NCI-H2107 treated with DMSO at 0.1 percent for 48 hours (cell line): Measurements from ENCODE around the gene ZFYVE27.
A peak's percentile ranks its signal among the peaks of the same experiment; 100 is the strongest.
"Not testable (repeated sequence)": the region's sequence is repeated elsewhere in the genome, so short reads cannot be mapped to it uniquely, and the experiment has no call there.

Source experiments
- DNase-seq: peaks from one replicate; lab custom pipeline; 2025; ENCODE audit not compliant: unreplicated experiment; lab: John Stamatoyannopoulos, UW

The ZFYVE27 gene, protein sequence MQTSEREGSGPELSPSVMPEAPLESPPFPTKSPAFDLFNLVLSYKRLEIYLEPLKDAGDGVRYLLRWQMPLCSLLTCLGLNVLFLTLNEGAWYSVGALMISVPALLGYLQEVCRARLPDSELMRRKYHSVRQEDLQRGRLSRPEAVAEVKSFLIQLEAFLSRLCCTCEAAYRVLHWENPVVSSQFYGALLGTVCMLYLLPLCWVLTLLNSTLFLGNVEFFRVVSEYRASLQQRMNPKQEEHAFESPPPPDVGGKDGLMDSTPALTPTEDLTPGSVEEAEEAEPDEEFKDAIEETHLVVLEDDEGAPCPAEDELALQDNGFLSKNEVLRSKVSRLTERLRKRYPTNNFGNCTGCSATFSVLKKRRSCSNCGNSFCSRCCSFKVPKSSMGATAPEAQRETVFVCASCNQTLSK

DNA sequence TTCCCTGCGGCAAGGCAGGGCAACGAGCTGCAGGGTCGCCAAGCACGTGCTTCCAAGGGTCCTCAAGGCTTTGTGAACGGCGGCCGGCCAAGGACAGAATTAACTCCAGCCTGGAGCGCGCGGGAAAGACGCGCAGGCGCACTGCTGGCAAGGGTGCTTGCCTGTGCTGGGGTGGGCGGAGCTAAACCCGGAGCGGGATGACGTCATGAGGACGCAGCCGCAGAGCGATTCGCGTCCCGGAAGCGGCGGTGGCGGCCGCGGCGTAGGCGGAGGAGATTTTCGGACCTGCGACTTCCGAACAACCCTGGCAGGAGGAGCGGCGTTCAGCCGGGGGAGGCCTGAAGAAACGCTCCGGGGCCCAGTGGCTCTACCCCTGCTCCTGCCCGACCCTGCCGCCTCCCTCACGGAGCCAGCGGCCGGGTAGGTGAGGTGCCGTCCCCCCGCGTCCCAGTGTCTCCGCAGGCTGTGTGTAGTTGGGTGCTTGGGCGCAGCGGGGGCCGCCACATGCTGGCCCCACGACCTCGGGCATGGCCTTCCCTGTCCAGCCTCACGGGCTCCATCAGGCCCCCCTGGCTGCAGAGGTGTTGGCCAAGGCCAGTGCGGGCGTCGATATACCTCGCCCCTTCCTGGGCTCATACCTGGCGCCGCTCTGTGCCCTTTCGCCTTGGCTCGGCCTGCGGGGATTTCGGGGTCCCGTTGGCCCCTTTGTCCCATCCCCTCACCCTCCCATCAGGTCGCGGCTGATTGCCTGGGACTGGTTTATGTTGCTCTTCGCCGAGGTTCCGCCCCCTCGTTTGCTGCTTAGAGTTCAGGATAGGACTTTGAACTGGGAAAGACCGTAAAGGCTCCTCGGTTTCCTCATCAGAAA lies at the start of gene ZFYVE27:
Gene ZFYVE27, plus strand, starts transcription at position 227 of the 868 bp plus-strand sequence. CDS start 1,350 bp downstream, outside the sequence.
- peak; percentile 45 for DNase-seq

DNA sequence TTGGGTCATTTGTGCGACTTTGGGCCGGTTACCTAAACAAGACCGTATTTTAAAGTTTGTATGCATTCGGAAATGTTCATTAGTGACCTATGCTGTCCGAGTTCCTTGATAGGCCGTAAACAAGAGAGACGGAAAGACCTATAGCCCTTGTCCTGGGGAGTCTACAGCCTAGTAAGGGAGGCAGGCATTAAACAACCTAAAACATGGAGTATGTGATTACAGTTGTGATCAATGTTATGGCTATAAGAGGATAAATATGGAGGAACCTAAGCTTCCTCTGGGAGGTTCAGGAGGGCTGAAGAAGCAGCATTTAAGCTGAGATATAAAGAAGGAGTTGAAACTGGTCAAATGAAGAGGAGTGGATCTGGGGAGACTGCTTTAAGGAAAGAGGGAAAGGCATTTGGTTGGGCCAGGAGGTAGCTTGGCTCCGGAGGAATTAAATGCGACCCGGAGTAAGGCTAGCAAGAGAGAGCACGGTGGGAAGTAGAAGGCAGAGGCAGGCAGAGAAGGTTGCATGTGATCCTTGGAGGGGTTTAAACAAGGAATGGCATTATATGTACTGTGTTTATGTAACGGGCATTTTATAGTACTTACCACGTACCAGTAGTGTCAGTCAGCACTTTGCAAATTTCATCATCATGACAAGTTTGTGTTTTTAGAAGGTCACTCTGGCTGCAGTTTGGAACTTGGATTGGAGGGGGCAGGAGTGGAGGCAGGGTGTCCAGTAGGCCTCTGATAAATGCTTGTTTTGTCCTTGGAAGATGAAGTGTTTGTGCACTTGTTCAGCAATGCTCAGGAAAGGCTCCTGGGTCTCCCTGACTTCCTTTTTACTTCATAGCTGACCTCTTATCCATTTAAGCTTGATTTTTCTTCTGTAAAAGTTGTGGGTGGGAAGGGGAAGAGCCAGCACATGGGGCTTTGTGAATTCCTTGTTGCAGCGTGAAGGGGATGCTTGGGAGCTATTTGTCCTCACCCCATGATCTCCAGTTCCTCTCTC lies 48.8 kb upstream of the ZFYVE27 start:
- DNase-seq = no peak

DNA sequence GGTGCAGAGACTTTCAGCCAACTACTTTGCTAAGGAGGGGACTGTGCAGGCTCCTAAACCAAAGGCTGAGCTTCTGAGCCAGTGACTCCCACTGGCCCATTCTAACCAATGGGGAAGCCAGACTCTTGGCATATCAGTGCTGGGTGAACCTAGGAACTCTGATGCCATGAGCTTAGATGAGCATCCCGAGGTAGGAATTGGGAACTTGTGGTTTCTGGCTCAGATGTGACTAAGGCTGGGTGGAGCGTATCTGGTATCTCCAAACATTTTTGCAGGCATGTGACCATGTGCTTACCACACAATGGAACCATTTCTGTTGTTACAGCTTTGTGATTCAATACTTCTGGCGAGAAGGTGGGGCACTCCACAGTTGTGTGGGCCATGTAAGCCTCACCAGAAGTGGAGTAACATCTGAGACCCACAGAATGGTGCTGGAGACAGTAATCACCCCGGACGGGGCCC lies 47.3 kb upstream of the ZFYVE27 start:
- no peak for DNase-seq

DNA sequence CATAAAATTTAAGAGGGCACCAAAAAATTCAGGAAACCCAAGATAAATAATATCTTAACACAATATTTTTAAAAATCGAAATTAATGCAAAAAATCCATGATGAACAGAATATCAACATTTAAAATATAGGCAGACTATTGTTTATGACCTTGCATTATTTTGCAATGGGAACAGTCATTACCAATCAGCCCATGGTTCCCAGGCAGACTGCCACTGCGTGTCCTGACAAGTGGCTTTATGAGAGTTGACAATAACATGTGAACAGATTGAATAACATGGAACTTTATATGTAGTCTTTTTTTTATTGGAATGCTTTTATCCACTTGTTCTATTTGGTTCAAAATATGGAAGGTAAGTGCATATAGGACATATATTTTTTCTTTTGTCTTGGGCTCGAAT lies 46.8 kb upstream of the ZFYVE27 start:
- DNase-seq = no peak

DNA sequence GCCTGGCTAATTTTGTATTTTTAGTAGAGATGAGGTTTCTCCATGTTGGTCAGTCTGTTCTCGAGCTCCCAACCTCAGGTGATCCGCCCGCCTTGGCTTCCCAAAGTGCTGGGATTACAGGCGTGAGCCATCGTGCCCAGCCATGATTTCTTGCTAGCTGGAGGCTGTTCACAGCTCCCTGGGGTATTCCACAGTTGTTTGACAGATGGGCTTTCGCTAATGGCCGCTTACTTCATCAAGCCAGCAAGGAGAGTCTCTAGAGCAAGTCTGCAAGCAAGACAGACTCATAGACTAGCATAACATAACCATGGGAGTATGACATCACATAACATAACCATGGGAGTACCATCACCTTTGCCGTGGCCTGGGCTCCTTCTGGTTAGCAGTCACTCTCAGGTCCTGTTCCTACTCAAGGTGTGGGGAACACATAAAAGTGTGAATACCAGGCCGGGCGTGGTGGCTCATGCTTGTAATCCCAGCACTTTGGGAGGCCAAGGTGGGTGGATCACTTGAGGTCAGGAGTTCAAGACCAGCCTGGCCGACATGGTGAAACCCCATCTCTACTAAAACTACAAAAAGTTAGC lies 38.8 kb upstream of the ZFYVE27 start:
- not testable (repeated sequence) for DNase-seq

DNA sequence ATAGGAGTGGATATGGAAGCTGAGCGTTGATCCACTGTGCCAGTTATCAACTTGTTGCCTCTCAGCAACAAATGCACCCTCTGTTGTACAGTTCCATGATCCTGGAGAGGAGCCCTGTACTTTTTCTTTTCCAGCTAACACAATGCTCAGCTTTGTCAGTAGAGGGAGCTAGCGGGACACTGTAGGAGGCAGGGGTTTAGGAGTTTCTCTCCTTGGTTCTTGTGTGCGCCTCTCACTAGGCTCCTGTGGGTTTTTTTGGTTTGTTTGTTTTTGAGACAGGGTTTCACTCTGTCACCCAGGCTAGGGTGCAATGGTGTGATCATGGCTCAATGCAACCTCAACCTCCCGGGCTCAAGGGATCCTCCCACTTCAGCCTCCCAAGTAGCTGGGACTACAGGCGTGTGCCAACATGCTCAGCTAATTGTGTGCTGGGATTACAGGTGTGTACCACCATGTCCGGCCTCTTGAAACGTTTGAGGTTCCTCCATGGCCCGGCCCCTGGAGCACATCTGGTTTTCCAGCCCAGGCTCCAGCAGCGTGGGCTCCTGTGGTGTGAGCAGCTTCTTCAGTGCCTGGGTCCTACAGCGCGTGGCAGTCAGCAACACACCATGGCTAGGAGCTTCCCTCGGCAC lies 35.4 kb upstream of the ZFYVE27 start:
- DNase-seq = peak; percentile 63

DNA sequence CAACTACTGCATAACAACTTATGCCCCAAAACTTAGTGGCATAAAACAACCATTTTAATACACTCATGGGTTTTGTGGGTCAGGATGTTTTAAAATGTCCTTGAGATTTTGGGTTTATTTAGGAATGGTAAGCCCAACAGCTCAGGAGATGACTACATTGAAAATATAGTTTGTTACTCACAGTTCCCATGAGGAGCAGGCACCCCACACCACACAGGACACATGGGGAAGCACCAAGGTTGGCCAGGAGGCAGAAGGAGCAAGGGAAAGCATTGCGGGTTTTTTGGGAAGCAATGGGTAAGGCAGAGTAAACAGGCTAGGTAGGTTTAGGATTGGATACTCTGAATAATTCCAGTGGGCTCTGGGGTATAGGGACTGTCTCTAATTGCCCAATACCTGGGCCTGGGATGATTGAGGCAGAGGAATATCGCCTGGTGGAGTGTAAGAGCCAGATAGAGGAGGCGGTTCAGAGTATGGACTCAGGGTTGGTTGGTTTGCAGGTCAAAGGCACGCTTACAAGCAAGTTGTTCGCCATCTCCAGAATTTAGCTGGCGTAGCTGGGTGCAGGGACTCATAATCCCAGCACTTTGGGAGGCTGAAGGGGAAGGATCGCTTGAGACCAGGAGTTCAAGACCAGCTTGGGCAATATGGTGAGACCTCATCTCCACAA lies 33.4 kb upstream of the ZFYVE27 start:
- no peak for DNase-seq

DNA sequence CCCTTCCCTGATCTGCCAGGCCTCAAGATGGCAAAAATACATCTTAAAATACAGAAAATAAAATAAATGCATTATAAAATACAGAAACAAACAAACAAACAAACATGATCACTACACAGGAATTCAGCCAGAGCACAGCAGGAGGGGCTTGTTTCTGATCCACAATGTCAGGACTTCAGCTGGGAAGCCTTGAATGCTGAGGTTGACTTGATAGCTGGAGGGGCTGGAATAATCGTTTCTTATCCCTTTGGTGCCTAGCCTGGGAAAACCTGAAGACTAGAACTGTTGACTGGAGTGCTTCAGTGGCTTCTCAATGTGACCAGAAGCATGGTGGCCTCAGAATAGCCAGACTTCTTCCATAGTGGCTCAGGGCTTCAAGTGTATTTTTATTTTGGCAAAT lies 32.6 kb upstream of the ZFYVE27 start:
- no peak for DNase-seq

DNA sequence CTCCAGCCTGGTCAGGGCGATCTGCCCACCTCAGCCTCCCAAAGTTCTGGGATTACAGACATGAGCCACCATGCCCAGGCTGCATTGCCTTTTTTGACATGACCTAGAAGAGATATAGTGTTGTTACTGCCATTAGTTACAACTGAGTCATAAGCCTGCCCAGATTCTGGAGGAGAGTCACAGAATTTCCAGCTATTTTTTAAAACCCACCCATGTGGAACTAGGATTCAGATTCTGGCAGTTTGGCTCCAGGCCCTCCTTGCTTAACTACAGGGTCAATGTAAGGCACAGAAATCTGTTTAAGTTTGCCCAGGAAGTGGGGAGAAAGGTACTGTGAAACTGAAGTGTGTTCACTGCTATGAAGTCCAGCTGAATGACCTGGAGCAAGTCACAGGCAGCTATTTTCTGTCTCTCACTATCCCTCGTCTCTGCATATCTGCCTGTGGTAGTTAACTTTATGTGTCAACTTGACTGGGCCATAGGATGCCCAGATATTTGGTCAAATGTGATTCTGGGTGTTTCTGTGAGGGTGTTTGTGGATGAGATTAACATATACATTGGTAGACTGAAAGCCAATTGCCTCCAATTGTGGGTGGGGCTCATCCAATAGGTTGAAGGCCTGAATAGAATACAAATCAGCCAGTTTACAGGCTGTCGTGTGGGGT lies 31.8 kb upstream of the ZFYVE27 start:
- DNase-seq = no peak

DNA sequence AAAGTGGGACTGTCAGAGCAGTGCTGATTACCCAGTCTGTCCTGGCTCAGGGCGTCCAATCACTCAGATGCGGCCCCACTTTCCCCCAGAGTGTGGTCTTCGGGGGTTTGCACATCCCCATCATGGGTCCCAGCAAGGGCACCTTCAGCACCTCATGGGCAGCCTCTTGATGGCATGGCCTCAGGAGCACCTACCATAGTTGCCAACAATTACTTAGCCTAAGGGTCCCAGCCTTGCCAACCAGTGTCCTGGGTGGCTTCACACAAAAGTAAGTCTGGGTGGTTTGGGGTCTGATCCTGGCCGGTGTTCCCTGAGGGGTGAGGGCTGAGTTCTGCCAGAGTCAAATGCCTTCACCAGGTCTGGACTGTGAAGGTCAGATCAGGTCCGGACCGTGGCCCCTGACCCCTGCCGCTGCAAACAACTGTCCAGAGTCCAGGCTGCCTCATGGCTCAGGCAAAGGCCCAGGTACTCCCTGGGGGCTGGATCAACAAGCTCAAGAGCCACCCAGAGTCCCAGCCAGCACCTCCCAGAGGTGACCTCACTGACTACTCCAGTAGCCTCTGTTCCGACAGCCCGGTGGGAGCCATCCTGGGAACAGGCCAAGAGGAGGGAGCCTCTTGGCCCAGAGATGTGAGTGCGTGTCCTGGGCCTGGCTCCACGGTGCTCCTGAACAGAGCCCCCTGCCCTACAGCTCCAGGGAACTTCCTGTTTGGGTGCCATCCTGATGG lies 29.6 kb upstream of the ZFYVE27 start:
- DNase-seq = no peak

DNA sequence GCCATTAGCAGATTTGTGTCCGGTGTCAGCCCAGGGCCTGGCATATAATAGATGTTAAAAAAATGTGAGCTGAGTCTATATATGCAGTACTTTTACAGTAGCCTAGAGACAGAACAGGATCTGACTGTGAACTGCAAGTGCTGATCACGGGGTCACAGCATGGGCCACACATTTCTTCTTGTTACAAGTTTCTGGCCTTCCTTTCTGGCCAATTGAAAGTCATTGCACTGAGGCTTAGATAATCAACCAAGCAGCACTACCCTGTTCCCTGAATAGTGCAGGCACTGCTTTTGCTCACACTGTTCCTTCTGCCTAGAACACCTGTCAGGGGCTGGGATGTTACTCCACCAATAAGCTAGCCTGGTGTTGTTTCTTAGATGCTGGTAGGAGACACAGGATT lies 28.8 kb upstream of the ZFYVE27 start:
- no peak for DNase-seq

DNA sequence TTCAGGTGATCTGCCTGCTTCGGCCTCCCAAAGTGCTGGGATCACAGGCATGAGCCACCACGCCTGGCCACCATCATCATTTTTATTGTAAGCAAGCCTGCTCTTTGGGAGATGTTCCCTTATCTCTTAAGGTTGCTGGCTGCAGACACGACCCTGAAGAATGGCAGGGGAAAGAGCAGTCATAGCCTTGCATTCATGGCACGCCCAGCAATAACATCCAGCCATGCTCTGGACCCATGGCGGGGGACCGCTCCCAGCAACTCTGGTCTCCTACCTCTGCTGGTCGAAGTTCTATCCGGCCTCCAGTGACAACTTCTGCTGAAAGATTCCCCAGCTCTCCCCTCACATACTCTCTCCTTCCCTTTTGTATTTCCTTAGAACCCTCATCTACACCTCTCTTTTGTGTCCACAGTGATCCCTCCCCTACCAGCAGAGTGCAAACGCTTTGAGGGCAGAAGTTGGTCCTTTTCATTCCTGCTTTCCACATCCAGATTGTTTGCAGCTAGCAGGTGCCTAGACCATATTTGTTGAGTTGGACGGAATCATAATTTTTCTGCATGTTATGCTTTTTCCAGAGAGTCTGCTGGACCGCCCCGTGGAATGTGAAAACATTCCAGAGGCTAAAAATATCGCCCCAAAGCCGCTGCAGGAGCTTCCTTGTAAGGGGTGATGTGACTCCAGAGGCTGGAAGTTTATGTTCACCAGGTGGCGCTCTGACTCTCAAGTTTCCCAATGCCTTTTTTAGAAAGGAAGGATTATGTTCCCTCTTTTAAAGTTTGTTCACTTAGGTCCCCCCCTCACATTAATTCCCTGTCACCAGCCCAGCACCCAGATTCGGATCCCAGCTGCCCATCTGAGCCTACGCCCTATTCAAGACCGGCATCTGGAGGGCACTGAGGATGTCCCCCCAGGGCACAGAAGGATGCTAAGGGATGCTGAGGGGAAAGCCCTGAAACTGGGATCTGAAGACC lies 27.7 kb upstream of the ZFYVE27 start:
- DNase-seq = no peak

DNA sequence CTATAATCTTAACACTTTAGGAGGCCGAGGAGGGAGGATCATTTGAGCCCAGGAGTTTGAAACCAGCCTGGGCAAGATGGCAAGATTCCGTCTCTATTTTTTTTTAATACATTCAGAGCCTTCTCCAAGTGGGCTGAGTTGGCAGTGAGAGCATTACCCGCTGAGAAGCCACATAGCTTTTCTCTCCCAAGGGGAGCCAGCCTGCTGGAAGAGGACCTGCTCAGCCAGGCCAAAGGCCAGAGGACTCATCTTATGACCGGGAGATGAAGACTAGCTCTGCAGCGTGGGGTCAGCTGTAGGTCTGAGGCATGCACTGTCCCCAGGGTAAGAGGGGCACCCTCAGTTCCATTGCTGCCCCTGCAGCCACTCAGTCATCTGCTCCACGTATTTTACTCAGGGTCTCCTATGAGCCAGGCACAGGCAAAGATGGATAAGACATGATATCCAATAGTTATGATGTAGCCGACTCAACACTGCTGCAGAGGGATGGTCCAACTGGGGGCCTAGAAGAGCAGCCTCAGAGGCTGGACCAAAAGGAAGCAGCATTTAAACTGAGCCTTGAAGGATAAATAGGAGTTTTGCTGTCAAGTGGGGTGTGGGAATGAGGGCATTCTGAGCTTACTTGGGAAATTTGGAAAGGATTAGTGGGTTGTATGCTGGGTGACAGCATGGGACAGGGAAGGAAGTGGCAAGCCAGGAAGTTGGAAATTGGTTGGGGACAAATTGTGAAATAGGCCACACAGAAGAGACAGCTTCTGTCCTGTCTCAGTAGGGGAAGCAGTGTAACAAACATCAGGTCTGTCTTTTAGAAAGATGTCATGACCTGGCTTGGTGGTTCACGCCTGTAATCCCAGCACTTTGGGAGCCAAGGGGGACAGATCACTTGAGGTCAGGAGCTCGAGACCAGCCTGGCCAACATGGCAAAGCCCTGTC lies 25.0 kb upstream of the ZFYVE27 start:
- DNase-seq = no peak

DNA sequence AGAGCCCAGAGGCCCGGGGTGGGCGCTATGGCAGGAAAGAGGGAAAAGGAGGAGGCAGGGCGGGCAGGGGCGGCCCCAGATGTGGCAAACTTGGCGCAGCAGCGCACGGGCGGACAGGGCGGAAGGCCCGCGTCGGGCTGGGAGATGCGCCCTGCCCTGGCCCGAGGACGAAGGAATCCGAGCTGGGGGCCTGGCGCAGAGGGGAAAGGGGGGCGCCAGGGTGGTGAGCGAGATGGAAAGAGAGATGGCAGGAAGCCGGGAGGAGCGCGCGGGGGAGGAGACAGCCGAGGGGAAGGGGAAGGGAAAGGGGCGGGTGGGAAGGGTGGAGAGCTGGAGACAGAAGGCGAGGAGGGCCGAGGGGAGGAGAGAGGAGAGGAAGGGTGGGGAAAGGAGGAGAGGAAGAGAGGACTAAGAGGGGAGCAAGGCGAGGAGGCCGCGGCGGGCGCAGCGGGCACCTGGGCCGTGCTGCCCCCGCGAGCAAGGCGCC lies 23.5 kb upstream of the ZFYVE27 start, which contains the start of gene MARVELD1:
Gene MARVELD1, plus strand, starts transcription at position 392 of the 487 bp plus-strand sequence. CDS start 147 bp downstream, outside the sequence.
- DNase-seq = no peak

DNA sequence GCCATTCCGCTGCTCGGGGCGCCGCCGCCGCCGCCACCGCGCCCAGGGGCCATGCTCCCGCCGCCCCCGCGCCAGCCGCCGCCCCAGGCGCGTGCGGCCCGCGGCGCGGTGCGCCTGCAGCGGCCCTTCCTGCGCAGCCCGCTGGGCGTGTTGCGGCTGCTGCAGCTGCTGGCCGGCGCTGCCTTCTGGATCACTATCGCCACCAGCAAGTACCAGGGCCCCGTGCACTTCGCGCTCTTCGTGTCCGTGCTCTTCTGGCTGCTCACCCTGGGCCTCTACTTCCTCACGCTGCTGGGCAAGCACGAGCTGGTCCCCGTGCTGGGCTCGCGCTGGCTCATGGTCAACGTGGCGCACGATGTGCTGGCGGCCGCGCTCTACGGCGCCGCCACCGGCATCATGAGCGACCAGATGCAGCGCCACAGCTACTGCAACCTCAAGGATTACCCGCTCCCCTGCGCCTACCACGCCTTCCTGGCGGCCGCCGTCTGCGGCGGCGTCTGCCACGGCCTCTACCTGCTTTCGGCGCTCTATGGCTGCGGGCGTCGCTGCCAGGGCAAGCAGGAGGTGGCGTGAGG lies 23.0 kb upstream of the ZFYVE27 start:
- DNase-seq = no peak
